Measurements from ENCODE around the gene ERFL. TPM values are rescaled to one million over a fixed set of nuclear protein-coding genes. Genes with fewer than 3 reads are reported as not detected.

The ERFL gene
- total and polyA plus RNA-seq, 2 donors (not counting 1 experiment from before 2014, with no cell fraction given), result 2.3 to 5.5 TPM

DNA sequence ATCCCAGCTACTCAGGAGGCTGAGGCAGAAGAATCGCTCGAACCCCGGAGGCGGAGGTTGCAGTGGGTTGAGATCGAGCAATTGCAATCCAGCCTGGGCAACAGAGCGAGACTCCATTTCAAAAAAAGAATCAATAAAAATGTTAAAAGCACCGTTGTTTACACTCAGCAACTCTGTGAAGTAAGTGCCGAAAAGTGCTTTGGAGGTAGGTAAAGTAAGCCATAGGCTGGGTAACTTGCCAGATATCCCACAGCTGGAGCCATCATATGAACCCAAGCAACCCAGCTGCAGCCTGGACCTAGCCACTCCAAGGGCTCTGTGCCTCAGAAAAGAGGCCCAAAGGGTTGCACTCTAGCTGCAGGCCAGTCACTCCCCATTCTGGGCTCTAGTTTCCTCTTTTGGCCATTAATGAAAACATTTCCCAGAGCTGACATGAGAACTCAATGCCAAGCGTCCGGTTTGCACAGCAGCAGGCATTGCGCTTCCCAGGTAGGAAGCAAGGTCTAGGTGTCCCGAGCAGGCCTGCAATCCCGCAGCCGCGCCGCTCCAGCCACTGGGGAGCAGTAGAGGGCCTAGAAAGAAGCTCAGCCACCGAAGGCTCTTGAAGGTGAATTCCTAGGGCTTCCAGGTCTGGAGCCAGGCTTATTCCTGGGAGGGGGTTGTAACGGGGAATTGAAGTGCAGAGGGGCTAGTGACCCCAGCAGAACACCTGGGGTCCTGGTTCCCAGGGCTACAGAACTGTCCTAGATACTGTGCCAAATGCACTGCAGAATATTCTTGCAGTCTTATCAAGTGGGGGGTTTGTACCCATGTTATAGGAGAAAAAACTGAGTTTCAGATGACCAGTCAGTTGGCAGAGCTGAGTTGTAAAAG lies 55.2 kb downstream of the ERFL start:
- H3K9me3 ChIP-seq (ENCODE audit: control extremely low read depth in 1 of 3, control insufficient read depth in 2 of 3, insufficient read depth in 1 of 3, low read length in 2 of 3), result no peaks in the 10 kb centered on the region
- H3K36me3 ChIP-seq (replicated peaks in 1 of 2; ENCODE audit: control extremely low read depth in 1 of 2, control insufficient read depth in 1 of 2, extremely low read depth in 1 of 2, insufficient read depth in 2 of 2, low read length in 1 of 2), result peaks cover 0 to 43% of the 10 kb centered on the region in 2 experiments
- Mint-ChIP-seq H3K4me1 (peaks cover 70% of the 10 kb centered on the region), H3K4me3 (peak overlapping the region; percentile 52), H3K27me3 (no peaks in the 10 kb centered on the region), H3K27ac (peak overlapping the region; percentile 90), H3K9me3 (ENCODE audit: insufficient read depth) (no peaks in the 10 kb centered on the region)
- no peaks in the 10 kb centered on the region for H3K27me3 ChIP-seq (replicated peaks in 1 of 4; ENCODE audit: control extremely low read depth in 1 of 4, control insufficient read depth in 3 of 4, insufficient read depth in 4 of 4, low read length in 3 of 4)
- H3K4me3 ChIP-seq (ENCODE audit: control extremely low read depth in 1 of 5, extremely low read depth in 1 of 5, insufficient read depth in 1 of 5, low read depth in 2 of 5, low read length in 4 of 5), result no peak overlapping the region
- WGBS (ENCODE audit: insufficient coverage), result 39% methylated on average over 15 of the region's 18 CpGs
- POLR2A ChIA-PET, result interaction anchor here (0.5 to 6.6 kb wide), 10 partner anchors 10 to 610 kb away, joined by 4 to 94 read pairs (median 12); partner anchors contain the start of genes ARHGEF1, RABAC1 and RPS19
- no peak for TF ChIP-seq EZH2 (IDR thresholded peaks at IDR 0.05; ENCODE audit: borderline replicate concordance, insufficient read depth, low read depth, low read length, poor library complexity, severe bottlenecking)
- TF ChIP-seq, protein P1, sequence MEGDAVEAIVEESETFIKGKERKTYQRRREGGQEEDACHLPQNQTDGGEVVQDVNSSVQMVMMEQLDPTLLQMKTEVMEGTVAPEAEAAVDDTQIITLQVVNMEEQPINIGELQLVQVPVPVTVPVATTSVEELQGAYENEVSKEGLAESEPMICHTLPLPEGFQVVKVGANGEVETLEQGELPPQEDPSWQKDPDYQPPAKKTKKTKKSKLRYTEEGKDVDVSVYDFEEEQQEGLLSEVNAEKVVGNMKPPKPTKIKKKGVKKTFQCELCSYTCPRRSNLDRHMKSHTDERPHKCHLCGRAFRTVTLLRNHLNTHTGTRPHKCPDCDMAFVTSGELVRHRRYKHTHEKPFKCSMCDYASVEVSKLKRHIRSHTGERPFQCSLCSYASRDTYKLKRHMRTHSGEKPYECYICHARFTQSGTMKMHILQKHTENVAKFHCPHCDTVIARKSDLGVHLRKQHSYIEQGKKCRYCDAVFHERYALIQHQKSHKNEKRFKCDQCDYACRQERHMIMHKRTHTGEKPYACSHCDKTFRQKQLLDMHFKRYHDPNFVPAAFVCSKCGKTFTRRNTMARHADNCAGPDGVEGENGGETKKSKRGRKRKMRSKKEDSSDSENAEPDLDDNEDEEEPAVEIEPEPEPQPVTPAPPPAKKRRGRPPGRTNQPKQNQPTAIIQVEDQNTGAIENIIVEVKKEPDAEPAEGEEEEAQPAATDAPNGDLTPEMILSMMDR (IDR thresholded peaks at IDR 0.05), result peak; percentile 82
- peak overlapping the region; percentile 56 for H3K4me2 ChIP-seq (replicated peaks; ENCODE audit: low read depth, low read length, poor library complexity, severe bottlenecking)
- peak; percentile 80 for DNase-seq
- no peak overlapping the region for H2AFZ ChIP-seq (ENCODE audit: insufficient read depth, low read depth, low read length, poor library complexity, severe bottlenecking)
- intact Hi-C loops (cut with micrococcal nuclease), result loop anchor here (1.0 to 10.0 kb wide), 5 partner anchors 14 to 608 kb away; partner anchors contain the start of gene HNRNPUL1
- H3K27ac ChIP-seq (ENCODE audit: low read length in 2 of 2), result peak overlapping the region; percentile 79 to 96
- peaks cover 68 to 90% of the 10 kb centered on the region in 2 donors for H3K4me1 ChIP-seq (ENCODE audit: control insufficient read depth in 2 of 2, insufficient read depth in 2 of 2, low read length in 2 of 2)
- H4K20me1 ChIP-seq (ENCODE audit: control insufficient read depth, insufficient read depth, low read length, poor library complexity, severe bottlenecking), result peaks cover 35% of the 10 kb centered on the region
- no peak overlapping the region for H3K9ac ChIP-seq (ENCODE audit: low read length)
- peaks cover 46% of the 10 kb centered on the region for H3K79me2 ChIP-seq (ENCODE audit: control insufficient read depth, insufficient read depth, low read length)
- no peak for ATAC-seq (ENCODE audit: low read depth)
- CTCF ChIA-PET, result interaction anchor here (0.7 to 17.0 kb wide), 24 partner anchors 9 to 162 kb away, joined by 3 to 331 read pairs (median 6); partner anchors contain the start of genes RABAC1 and RPS19
